GM18867 (cell line): ENCODE results near the gene AIM2.

Experiments used
- ATAC-seq: cut with Tn5 transposase; IDR thresholded peaks from one replicate; pipeline ENCODE4 v1.9.1; 2021; ENCODE audit warnings: mild to moderate bottlenecking, moderate library complexity; ENCODE audit not compliant: unreplicated experiment

Gene AIM2

DNA sequence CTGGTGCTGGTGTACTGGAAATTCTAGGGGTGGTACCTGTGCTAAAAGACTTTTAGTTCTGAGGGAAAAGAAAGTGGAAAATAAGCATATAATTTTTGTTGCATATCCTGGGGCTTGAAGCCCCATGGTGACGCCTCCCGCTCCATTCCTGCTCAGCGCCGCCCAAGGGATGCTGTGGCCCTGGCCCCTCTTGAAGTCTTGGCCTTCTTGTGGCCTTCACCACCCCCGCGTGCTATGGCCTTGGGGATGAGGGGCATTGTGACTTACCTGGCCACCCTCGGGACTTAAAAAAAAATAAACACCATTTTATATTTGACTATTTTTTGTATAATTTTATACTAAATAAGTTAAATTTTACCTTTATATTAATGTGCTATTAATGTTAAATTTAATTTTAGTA, 51.5 kb downstream of the AIM2 start:
- ATAC-seq: no peak

DNA sequence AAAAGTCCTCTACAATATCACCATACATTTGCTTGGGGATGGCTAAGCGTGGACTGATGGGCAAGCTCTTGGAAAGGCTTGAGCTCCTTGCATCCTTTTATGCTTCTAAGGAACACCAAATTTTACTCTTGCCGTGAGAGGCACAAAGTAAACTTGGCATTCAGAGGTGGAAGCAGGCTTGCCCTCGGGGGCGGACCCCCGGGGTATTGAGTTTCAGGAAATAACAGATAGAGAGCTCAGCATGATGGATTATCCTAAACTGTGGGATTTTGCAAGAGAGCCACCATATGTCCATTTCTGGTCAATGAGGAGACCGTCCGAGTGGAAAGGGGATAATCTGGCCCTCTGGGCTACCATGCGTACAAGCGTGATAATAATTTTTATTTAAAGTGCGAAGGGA, 52.8 kb downstream of the AIM2 start:
- no peak for ATAC-seq

DNA sequence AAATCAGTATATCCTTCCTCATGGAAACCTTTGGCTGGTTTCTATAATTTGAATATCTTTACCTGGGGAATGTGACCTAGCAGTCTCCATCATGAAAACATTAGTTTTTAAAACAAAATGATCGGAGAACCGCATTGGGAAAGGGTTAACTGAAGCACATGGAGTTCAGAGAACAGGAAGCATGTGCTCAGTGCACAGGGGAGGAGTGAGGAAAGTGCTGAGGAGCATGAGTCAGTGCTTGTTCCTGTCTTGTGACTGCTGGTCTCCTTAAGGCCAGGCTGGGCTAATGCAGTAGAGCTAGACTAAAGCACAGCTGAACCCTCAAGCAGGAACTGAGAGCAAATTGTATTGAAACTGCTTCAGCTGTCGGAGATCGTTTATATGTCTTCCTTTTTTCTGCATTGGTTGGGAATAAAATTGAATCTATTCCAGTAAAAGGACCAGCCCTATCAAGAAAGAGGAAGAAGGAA, 61.1 kb downstream of the AIM2 start:
- peak; percentile 93 for ATAC-seq

GRCh38 chr1:159014851-159015250, 61.7 kb downstream of the AIM2 start:
- no peak for ATAC-seq

- ATAC-seq: no peak
Observed at GRCh38 chr1:159014003-159014571, 62.5 kb downstream of the AIM2 start.

- ATAC-seq: peak; percentile 23
Observed at GRCh38 chr1:159012495-159012894, 64.1 kb downstream of the AIM2 start.
